ENCODE results near the gene SMCO2. TPM values are rescaled to one million over a fixed set of nuclear protein-coding genes. Genes with fewer than 3 reads are reported as not detected.

SMCO2 gene
- polyA plus RNA-seq, 3 donors = 17.4 TPM; not detected in 2

DNA sequence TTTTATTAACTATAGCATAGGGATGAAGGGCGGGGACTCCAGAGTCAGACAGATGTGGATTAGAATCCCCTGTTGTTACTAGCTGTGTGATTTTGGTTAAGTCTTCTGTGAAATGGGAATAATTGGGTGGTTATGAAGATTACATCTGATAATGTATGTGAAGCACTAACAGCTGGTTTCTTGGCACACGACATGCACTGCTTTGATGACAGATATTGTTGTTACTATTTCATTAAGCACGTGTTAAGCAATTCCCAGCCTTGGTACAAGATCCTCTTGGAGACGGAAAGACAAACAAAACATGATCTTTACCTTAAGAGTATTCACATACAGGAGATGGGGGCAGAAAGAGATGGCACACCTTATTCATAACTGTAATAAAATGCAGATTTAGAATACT lies 85.4 kb downstream of the SMCO2 start:
- WGBS (ENCODE audit: insufficient coverage) = 100% methylated on average over 1 of the region's 4 CpGs
- no peak overlapping the region for H3K4me3 ChIP-seq (replicated peaks in 1 of 3; ENCODE audit: low read depth in 2 of 3, low read length in 3 of 3)
- intact Hi-C loops (cut with micrococcal nuclease) = no loop called here
- Mint-ChIP-seq H3K9me3 (peaks cover 0 to 3% (median 0%) of the 10 kb centered on the region in 7 donors), H3K4me3 (no peak overlapping the region), H3K27me3 (ENCODE audit: low read depth in 3 of 3) (peaks cover 0 to 4% (median 3%) of the 10 kb centered on the region in 3 donors), H3K27ac (no peak overlapping the region), H3K4me1 (peaks cover 14% of the 10 kb centered on the region), H3K36me3 (no peaks in the 10 kb centered on the region)
- H3K36me3 ChIP-seq (replicated peaks in 1 of 2; ENCODE audit: control insufficient read depth in 1 of 2, insufficient read depth in 2 of 2, low read length in 2 of 2) = no peaks in the 10 kb centered on the region
- H3K79me2 ChIP-seq (ENCODE audit: insufficient read depth, low read length) = no peaks in the 10 kb centered on the region
- no peaks in the 10 kb centered on the region for H4K20me1 ChIP-seq (ENCODE audit: insufficient read depth, low read length)
- no peak overlapping the region for H2AFZ ChIP-seq (ENCODE audit: insufficient read depth, low read depth, low read length, poor library complexity, severe bottlenecking)
- H3K9me3 ChIP-seq (replicated peaks in 1 of 2; ENCODE audit: control insufficient read depth in 1 of 2, insufficient read depth in 1 of 2, low read length in 2 of 2) = no peaks in the 10 kb centered on the region
- no peak overlapping the region for H3K27ac ChIP-seq (ENCODE audit: low read depth in 1 of 2, low read length in 2 of 2)
- no peak overlapping the region for H3K4me2 ChIP-seq (replicated peaks; ENCODE audit: extremely low read depth, low read length, poor library complexity, severe bottlenecking)
- no peak for DNase-seq
- H3K4me1 ChIP-seq (ENCODE audit: control insufficient read depth in 1 of 2, insufficient read depth in 2 of 2, low read length in 2 of 2) = no peaks in the 10 kb centered on the region
- no peaks in the 10 kb centered on the region for H3K27me3 ChIP-seq (ENCODE audit: control insufficient read depth in 2 of 2, insufficient read depth in 2 of 2, low read length in 2 of 2)
- no peak overlapping the region for H3K9ac ChIP-seq (ENCODE audit: insufficient read depth, low read length, poor library complexity, severe bottlenecking)
- no peak for TF ChIP-seq CTCF (IDR thresholded peaks at IDR 0.05)

DNA sequence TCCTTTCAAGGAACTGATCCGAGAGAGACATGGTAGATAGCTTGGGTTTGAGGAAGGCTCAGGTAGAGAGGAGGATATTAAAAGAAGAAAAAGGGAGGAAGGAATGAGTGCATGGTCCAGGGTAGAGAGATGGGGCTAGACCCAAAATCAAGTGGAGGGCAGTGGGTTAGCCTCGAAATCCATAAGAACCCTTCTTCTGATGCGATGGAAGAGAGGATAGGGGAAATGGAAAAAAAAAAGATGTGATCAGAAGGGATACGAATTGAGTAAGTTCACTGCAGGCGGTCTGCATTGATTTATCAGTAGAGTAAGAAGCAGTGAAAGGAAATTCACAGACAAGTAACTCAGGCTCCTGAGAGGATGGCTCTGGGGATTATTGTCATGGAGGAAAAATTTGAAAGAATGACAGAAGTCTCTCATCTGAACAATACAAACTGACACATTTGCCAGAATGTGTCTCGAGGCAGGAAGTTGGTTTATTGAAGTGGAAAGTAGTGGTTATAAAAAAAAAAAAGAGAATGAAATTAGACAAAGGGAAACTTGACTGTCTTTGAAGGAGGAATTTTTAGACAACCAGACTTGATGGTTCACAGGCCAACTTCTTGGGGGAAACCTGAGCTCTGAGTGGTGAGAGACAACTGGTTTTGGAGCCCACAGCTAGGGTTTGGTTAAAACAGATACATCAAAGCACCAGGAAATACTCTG lies 87.7 kb downstream of the SMCO2 start:
- peaks cover 14% of the 10 kb centered on the region for H3K4me1 Mint-ChIP-seq
- peaks cover 0 to 3% (median 0%) of the 10 kb centered on the region in 7 donors for H3K9me3 Mint-ChIP-seq
- Histone ChIP-seq H3K4me3 (replicated peaks in 1 of 3; ENCODE audit: low read depth in 2 of 3, low read length in 3 of 3) (no peak overlapping the region), H4K20me1 (ENCODE audit: insufficient read depth, low read length) (no peaks in the 10 kb centered on the region), H3K9me3 (replicated peaks in 1 of 2; ENCODE audit: control insufficient read depth in 1 of 2, insufficient read depth in 1 of 2, low read length in 2 of 2) (no peaks in the 10 kb centered on the region), H3K9ac (ENCODE audit: insufficient read depth, low read length, poor library complexity, severe bottlenecking) (no peak overlapping the region), H3K36me3 (replicated peaks in 1 of 2; ENCODE audit: control insufficient read depth in 1 of 2, insufficient read depth in 2 of 2, low read length in 2 of 2) (no peaks in the 10 kb centered on the region), H3K27me3 (ENCODE audit: control insufficient read depth in 2 of 2, insufficient read depth in 2 of 2, low read length in 2 of 2) (no peaks in the 10 kb centered on the region), H3K27ac (ENCODE audit: low read depth in 1 of 2, low read length in 2 of 2) (no peak overlapping the region), H2AFZ (ENCODE audit: insufficient read depth, low read depth, low read length, poor library complexity, severe bottlenecking) (no peak overlapping the region), H3K4me1 (ENCODE audit: control insufficient read depth in 1 of 2, insufficient read depth in 2 of 2, low read length in 2 of 2) (no peaks in the 10 kb centered on the region), H3K4me2 (replicated peaks; ENCODE audit: extremely low read depth, low read length, poor library complexity, severe bottlenecking) (no peak overlapping the region), H3K79me2 (ENCODE audit: insufficient read depth, low read length) (no peaks in the 10 kb centered on the region)
- no peak overlapping the region for H3K27ac Mint-ChIP-seq
- peak overlapping the region in 1 of 2 donors; percentile 17 for H3K4me3 Mint-ChIP-seq
- no peak for DNase-seq
- H3K36me3 Mint-ChIP-seq = no peaks in the 10 kb centered on the region
- WGBS (ENCODE audit: insufficient coverage) = 73% methylated on average over 4 of the region's 6 CpGs
- H3K27me3 Mint-ChIP-seq (ENCODE audit: low read depth in 3 of 3) = peaks cover 0 to 3% (median 0%) of the 10 kb centered on the region in 3 donors
- intact Hi-C loops (cut with micrococcal nuclease) = no loop called here
- TF ChIP-seq CTCF (IDR thresholded peaks at IDR 0.05) = no peak
